Measurements from ENCODE around the gene IL26. TPM values are rescaled to one million over a fixed set of nuclear protein-coding genes. Genes with fewer than 3 reads are reported as not detected.

Gene IL26
- polyA plus RNA-seq, 2 of the 4 experiments (the other 2 are of a cell fraction): not detected

GRCh38 chr12:68223067-68223747 is 2.4 kb downstream of the IL26 start:
- TF ChIP-seq JUNB (IDR thresholded peaks at IDR 0.05) (no peak), ZC3H11A (IDR thresholded peaks at IDR 0.05) (no peak), PBX3 (IDR thresholded peaks at IDR 0.05) (no peak), RCOR1 (IDR thresholded peaks at IDR 0.05; ENCODE audit: low read depth, low read length) (no peak), RAD21 (conservative IDR thresholded peaks at IDR 0.05 in 1 of 2, IDR thresholded peaks at IDR 0.05 in 1 of 2) (peak; percentile 92 to 96), BHLHE40 (IDR thresholded peaks at IDR 0.05; ENCODE audit: low read depth, low read length) (no peak), EHMT2 (IDR thresholded peaks at IDR 0.05; ENCODE audit: low read depth) (no peak), SMC3 (IDR thresholded peaks at IDR 0.05) (peak; percentile 79), ATOH8 (CRISPR knock-in tag; IDR thresholded peaks at IDR 0.05; ENCODE audit: low read depth) (no peak), CTCF (IDR thresholded peaks at IDR 0.05) (peak; percentile 91), FOXS1 (CRISPR knock-in tag; IDR thresholded peaks at IDR 0.05) (no peak)
- H3K4me2 ChIP-seq: peak overlapping the region; percentile 60
- ATAC-seq (peak; percentile 99 to 100), FAIRE-seq (peak; percentile 68), DNase-seq (ENCODE audit: low read depth in 1 of 2, low spot score in 1 of 2) (peak; percentile 76 to 87)
- no peak overlapping the region for H3K4me3 ChIP-seq
- ChIA-PET CTCF (interaction anchor here (0.5 to 6.4 kb wide), 51 partner anchors 10 to 872 kb away, joined by 3 to 61 read pairs (median 4); no protein-coding TSS in a partner anchor), POLR2A (no interaction called here)
- H3K4me1 ChIP-seq: no peaks in the 10 kb centered on the region
- H3K9me3 ChIP-seq: no peaks in the 10 kb centered on the region
- H3K27ac ChIP-seq: no peak overlapping the region
- WGBS (ENCODE audit: missing lambda C conversion rate): under 1% methylated on average over 12 of the region's 12 CpGs

GRCh38 chr12:68222326-68222725 is 3.3 kb downstream of the IL26 start:
- no peaks in the 10 kb centered on the region for H3K4me1 ChIP-seq
- CTCF ChIA-PET: interaction anchor here (0.6 to 6.4 kb wide), 39 partner anchors 9 to 871 kb away, joined by 3 to 61 read pairs (median 5); no protein-coding TSS in a partner anchor
- DNase-seq (ENCODE audit: low read depth in 1 of 2, low spot score in 1 of 2): no peak
- WGBS (ENCODE audit: missing lambda C conversion rate): 49% methylated on average over 6 of the region's 6 CpGs
- peak overlapping the region; percentile 60; the same call in 1 of the 3 replicates for H3K4me2 ChIP-seq
- FAIRE-seq: no peak
- H3K27ac ChIP-seq: no peak overlapping the region
- H3K4me3 ChIP-seq: no peak overlapping the region
- peak; percentile 62 to 66; a peak in 4 of 6 replicates for ATAC-seq
- H3K9me3 ChIP-seq: no peaks in the 10 kb centered on the region
- TF ChIP-seq FOSB (CRISPR knock-in tag; IDR thresholded peaks at IDR 0.05) (no peak), CBX2 (IDR thresholded peaks at IDR 0.05; ENCODE audit: borderline replicate concordance, low read depth) (no peak), CEBPB (IDR thresholded peaks at IDR 0.05) (0 out of 4 replicates have a peak, but pooled peaks of 1 of the 2 experiments have one; percentile 31), PBX3 (IDR thresholded peaks at IDR 0.05) (no peak), TP53 (CRISPR knock-in tag; IDR thresholded peaks at IDR 0.05) (no peak), FOSL2 (IDR thresholded peaks at IDR 0.05) (no peak), FOSL2 (CRISPR knock-in tag; IDR thresholded peaks at IDR 0.05) (no peak)
- POLR2A ChIA-PET: no interaction called here

GRCh38 chr12:68221497-68221896 is 4.1 kb downstream of the IL26 start:
- WGBS (ENCODE audit: missing lambda C conversion rate): 88% methylated on average over 1 of the region's 1 CpG
- FAIRE-seq: no peak
- no peak for TF ChIP-seq ZFP36 (IDR thresholded peaks at IDR 0.05; ENCODE audit: borderline replicate concordance, partially characterized antibody)
- no peak for TF ChIP-seq KDM5A (IDR thresholded peaks at IDR 0.05)
- TF ChIP-seq ELK1 (IDR thresholded peaks at IDR 0.05; ENCODE audit: low read depth, low read length): no peak
- no peak for TF ChIP-seq HMGXB4 (CRISPR knock-in tag; IDR thresholded peaks at IDR 0.05; ENCODE audit: borderline replicate concordance)
- TF ChIP-seq RFX5 (IDR thresholded peaks at IDR 0.05): no peak
- TF ChIP-seq BCL3 (IDR thresholded peaks at IDR 0.05): no peak
- TF ChIP-seq ZC3H11A (IDR thresholded peaks at IDR 0.05): no peak
- TF ChIP-seq TP53 (CRISPR knock-in tag; IDR thresholded peaks at IDR 0.05): no peak
- no peak for TF ChIP-seq RCOR1 (IDR thresholded peaks at IDR 0.05; ENCODE audit: low read depth, low read length)

More at GRCh38 chr12:68221497-68221896, 4.1 kb downstream of the IL26 start:
- Histone ChIP-seq H3K4me1 (no peaks in the 10 kb centered on the region), H3K4me3 (no peak overlapping the region), H3K27ac (no peak overlapping the region), H3K4me2 (no peak overlapping the region), H3K9me3 (no peaks in the 10 kb centered on the region)
- no peak for ATAC-seq
- POLR2A ChIA-PET: no interaction called here
- DNase-seq (ENCODE audit: low read depth in 1 of 2, low spot score in 1 of 2): no peak
- CTCF ChIA-PET: interaction anchor here (1.0 to 6.4 kb wide), 6 partner anchors 8 to 181 kb away, joined by 3 to 61 read pairs (median 7); no protein-coding TSS in a partner anchor

All from A549 (cell line).